ENCODE results near the gene LRRC28. TPM values are rescaled to one million over a fixed set of nuclear protein-coding genes. Genes with fewer than 3 reads are reported as not detected.

LRRC28 gene
- polyA plus RNA-seq, 5 donors = 21.5 to 34.8 (median 23.8) TPM

DNA sequence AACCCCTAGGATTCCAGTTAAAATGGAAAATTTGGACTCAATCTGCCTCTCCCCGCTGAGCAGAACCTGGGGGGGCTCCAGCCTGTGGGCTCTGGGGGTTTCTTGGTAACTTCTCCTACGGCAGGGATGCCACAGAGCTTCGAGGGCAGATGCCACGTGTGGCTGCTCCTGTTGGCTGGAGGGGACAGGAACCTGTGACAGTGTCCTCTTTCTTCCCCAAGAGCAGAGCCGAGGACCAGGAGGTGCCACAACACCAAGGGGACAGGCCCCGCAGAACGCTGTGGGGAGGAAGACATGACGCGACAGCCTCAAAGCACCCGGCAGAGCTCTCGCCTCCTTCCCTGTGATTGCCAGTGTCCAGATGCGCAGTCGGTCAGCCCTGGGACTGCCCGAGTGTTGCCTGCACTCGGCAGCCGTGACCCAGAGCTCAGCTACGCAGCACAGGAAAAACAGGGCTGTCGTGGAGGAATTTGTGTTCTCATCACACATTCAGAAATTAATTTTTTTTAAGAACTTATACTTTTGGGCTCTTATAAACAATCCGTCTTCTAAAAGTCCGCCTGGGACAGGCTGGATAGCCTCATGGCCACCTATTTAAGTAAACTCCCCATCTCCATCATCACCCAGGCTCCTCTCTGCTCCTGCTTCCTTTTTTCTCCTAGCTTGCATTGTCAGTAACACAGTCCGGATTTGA, 182.6 kb downstream of the LRRC28 start:
- no peak for DNase-seq

DNA sequence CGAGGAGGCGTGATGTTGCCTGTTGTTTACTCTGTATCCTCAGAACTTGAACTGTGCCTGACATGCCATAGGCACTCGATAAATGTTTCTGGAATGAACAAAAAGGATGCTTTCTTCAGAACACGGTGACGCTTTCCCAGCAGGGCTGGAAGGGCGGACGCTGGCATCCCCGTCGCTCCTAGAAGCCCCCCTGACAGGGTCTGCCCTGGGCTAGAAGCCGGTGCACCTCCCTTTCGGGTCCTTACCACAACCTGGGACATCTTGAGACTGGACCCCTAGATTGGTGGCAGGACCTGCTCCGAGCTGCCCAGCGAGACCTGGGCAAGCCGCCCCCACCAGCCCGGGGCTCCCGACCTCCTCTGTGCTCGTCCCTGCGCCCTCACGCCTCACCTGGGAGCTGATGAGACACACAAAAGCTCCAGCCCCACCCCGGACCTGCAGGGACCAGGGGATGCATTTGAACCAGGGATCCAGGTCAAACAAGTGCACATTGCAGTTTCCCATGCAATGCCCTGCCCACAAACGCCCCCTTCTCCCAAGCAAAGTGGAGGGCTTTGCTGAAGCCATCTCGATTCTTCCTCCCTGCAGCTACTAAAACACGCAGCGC, 183.3 kb downstream of the LRRC28 start:
- no peak for DNase-seq

DNA sequence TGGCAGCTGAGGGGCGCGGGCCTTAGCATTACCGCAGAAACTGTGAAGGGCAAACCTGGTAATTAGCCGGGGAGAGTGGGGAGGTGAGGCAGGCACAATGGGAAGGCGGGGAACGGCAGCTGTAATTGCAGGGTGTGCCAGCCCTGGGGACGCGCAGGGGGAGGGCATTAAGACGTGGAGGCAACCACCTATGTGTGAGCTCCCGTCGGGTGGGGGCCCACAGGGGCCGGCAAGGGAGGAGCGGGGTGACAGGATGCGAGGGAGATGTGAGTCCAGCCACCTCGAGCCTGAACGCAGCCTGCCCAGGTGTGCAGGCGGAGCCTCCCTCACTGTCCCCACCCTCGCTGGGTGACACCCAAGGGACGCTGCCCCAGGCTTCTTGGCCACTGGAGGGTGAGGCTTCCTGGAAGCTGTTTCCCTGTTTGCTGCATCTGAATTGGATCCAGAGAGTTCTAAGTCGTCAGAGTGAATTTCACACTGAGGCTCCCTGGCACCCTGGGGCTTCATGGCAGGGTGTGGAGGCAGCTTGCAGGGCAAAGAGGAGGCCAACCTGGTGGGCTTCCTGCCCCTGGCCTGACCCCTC, 183.9 kb downstream of the LRRC28 start:
- no peak for DNase-seq

DNA sequence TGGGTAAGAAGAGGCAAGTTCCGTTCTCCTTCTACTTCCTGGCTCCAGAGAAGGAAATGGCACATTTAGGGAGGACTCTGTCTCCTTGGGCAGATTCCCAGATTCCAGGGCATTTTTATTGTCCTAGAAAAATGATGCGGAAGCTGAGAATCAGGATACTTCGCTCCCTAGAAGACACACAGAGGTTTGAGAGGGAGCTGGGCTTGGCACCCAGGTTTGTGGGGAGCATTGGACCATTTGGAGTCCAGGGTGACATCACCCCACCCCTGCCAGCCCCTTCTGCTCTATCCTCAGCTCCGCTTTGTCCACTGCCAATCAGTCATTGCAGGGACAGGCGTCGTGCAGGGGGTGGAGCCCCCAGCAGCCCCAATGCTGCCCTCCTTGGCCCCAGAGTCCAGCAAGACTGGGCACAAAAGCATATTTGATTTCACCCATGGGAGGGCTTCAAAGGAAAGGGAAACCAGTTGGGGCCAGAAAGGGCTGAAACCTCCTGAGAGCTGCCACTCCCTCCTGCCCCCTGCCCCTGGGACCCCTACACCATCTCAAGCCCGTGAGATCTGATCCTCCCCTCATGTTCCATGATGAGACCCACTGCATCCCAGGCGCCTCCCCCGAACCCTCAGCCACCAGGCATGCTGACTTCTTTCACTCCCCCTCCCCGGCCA, 184.7 kb downstream of the LRRC28 start:
- no peak for DNase-seq

DNA sequence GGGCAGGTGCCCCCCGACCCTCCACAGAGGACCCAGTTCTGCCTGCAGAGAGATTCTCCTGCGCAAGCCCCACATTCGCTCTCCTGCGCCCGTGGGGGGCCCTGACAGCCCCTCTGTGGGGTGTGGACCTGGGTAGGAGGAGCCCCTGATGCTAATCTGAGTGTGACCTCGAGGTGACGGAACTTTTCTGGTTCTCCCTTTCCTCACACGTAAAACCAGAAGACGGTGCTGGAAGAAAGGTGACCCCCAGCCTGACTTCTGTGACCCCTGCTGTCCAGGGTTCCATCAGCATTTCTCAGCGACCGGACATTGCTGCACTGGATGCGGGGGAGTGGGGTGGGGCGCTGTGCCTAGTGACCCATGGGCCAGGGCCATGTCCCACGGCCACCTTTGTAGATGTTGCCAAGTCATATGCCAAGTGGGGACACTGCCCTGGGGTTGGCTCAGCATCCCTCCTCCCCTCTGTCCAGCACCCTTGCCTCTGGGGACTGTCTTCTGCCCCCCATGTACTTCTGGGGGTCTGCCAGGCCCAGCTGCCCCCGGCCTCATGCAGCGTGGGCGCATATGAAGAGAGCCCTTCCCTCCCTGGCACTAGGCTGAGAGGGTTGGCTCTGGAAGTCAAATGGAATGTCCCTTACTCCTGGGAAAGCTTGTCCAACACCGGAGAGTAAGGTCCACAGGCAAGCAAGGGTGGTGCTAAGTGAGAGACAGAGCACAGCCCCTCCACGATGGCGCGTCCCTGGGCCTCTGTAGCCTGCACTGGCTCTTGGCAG, 185.4 kb downstream of the LRRC28 start:
- no peak for DNase-seq

DNA sequence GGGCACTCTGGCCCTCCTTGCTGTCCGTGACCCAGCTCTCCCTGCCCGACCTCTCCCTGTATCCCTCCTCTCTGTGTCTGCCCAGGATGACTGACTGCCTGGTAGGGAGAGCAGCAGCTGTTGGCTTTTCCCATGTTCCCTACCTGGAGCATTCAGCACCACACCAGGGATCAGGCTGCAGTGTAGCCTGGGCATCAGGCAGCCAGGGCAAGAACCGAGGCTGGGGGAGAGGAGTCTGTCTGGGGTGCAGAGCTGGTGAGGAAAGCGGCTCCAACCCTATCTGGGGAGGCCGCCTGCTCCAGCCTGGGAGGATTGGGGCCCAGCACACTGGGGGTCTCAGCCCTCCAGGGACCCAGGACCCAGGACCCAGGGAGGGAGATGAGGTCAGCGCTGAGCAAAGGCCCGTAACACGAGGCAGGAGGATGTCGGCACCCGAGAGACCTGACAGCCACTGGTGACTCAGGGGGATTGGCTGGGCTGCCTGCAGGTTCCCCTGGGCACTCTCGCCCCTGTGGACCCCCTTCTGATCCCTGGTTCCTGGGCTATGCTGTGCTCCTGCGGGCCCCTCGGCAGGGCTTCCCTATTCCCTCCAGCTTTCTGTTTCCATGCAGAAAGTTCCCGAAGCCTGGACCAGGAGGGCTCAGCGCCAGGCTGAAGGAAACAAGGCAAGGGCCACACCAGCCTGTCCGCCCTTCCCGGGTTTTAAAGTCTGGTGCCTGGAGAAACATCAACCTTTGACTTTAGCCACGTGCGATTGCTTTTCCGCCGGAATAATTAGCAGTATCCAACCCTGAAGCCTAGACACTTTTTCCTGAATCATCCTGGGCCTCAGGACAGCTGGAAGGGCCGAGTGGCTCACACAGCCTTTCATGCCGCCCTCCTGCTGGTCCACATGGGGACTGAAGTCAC, 186.3 kb downstream of the LRRC28 start:
- DNase-seq = no peak

DNA sequence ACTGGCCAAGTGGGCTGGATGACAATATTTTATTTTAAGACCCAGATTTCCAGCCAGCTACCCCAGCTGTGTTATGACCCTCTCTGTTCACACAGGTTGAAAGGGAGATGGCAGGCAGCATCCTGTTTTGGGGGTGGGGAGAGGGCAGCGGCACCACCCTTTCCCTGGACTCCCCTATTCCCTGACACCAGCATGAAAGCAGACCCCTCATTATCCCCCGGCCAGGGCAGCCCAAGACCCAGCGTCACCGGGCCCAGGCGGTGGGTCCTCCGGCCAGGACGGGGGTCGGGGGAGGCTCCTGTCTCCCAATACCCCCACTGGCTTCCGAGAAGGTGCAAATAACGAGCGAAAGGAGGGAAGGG, 186.9 kb downstream of the LRRC28 start:
- no peak for DNase-seq

DNA sequence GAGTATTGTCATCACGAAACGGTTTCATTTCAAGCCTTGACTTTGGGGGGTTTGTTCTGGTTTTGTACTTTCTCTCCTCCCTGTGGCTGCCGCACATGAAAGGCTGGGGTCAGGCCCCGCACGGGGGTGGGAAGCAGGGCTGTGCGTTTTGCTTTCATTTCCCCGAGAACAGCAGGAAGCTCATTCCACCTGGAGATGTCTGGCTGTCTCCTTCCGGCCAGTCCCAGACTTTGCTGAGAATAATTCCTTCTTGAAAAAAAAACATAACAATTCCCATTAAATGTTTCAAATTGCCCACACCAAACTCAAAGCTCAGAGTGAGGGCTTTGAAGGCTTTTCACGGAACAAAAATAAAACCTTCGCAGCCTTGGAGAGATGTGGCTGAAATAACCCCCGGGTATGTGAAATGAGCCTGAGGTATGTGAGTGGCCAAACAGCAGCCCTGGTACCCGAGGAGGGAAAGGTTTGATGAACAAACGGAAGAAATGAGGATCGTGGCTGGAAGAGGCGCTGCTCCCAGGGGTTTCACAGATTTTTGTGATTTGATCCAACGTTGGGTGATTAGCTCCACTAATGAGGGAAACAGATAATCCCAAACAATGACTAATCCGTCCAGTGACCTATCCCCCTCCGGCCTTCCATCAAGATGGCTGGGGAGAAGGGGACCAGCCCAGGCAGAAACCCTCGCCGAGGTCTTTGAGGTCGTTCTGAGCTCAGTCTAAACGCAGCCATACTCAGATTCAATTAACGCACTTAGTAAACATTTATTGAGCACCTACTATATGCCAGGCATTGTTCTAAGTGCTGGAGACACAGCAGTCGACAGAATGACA, 187.6 kb downstream of the LRRC28 start:
- DNase-seq = no peak

DNA sequence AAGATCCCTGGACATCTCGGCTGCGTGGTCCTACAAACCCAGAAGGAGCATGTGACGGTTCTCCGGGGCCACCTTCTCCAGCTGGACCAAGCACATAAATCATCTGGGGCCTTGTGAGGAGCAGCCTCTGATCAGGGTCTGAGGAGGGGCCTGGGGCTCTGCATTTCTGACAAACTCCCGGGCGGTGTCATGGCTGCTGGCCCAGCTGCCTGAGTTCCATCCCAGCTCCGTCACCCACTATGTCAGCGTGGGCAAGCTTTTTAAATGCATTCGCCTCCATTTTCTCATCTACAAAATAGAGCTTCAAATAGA, 188.2 kb downstream of the LRRC28 start:
- DNase-seq = no peak

DNA sequence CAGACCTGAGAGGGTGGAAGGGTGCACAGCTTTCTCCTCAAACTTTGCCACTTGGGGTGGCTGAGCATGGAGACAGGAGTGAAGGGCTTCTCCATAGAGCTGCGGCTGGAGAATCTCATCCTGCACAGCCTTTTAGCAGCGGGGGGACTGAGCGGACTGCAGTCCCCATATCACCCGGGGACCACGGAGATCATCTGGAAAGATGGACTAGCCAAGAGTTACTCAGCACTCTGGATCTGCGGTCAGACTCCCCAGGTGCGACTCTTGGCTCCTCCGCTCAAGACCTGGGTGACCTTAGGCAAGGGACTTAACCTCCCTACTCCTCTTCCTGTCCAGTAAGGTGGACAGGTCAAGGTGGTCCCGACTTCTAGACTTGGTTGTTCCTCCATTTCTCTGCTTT, 188.7 kb downstream of the LRRC28 start:
- DNase-seq = no peak

Other genes starting within 250 kb of the LRRC28 start
- gene PGPEP1L, start 243.7 kb upstream of the LRRC28 start, polyA plus RNA-seq (ENCODE audit: insufficient read depth in 1 of 5, insufficient read length in 5 of 5, low replicate concordance in 1 of 5) = under 1 TPM in 3 of 5 donors, not detected in 2; 0.08 to 0.30 (median 0.22) TPM
- gene SYNM, start 146.4 kb upstream of the LRRC28 start, polyA plus RNA-seq (ENCODE audit: insufficient read depth in 1 of 5, insufficient read length in 5 of 5, low replicate concordance in 1 of 5) = 1 to 10 TPM; 5.4 to 7.9 (median 7.2) TPM
- gene TTC23, start 1.9 kb upstream of the LRRC28 start, polyA plus RNA-seq (ENCODE audit: insufficient read depth in 1 of 5, insufficient read length in 5 of 5, low replicate concordance in 1 of 5) = 10 to 100 TPM; 31.9 to 41.9 (median 36.1) TPM